ENCODE data around the gene LTBP2. TPM values are rescaled to one million over a fixed set of nuclear protein-coding genes. Genes with fewer than 3 reads are reported as not detected.
A peak's percentile ranks its signal among the peaks of the same experiment; 100 is the strongest.

Gene LTBP2
- polyA plus RNA-seq, 2 of the 4 experiments (the other 2 are of a cell fraction): 4.9 to 14.4 TPM

GRCh38 chr14:74599946-74600345, 12.1 kb downstream of the LTBP2 start:
- CTCF ChIA-PET: interaction anchor here (0.5 to 8.7 kb wide), 4 partner anchors 11 to 351 kb away, joined by 4 to 109 read pairs (median 6); partner anchors contain the start of gene LTBP2
- 83% methylated on average over 6 of the region's 8 CpGs for WGBS (ENCODE audit: missing lambda C conversion rate)

GRCh38 chr14:74599321-74599761, 12.7 kb downstream of the LTBP2 start:
- CTCF ChIA-PET: interaction anchor here (0.5 to 8.7 kb wide), 5 partner anchors 11 to 351 kb away, joined by 3 to 109 read pairs (median 5); partner anchors contain the start of gene LTBP2
- no peak for FAIRE-seq
- Histone ChIP-seq H3K27ac (peak overlapping the region in 1 of 2 experiments; percentile 39; a peak in 1 of 6 replicates), H3K9me3 (no peaks in the 10 kb centered on the region), H3K4me1 (no peaks in the 10 kb centered on the region), H3K4me3 (no peak overlapping the region), H3K4me2 (no peak overlapping the region)
- no peak for ATAC-seq
- WGBS (ENCODE audit: missing lambda C conversion rate): 83% methylated on average over 8 of the region's 9 CpGs
- POLR2A ChIA-PET: no interaction called here
- TF ChIP-seq PHF8 (IDR thresholded peaks at IDR 0.05; ENCODE audit: borderline replicate concordance, low read depth) (no peak), EHF (CRISPR knock-in tag; IDR thresholded peaks at IDR 0.05) (no peak), SMC3 (IDR thresholded peaks at IDR 0.05) (no peak), FOXS1 (CRISPR knock-in tag; IDR thresholded peaks at IDR 0.05) (no peak), HOXB5 (CRISPR knock-in tag; IDR thresholded peaks at IDR 0.05) (no peak), RFX5 (IDR thresholded peaks at IDR 0.05) (no peak), CBX8 (IDR thresholded peaks at IDR 0.05) (no peak), RNF2 (IDR thresholded peaks at IDR 0.05; ENCODE audit: borderline replicate concordance, low read depth) (no peak), MAFK (IDR thresholded peaks at IDR 0.05; ENCODE audit: partially characterized antibody) (no peak)
- no peak for DNase-seq (ENCODE audit: low read depth in 1 of 2, low spot score in 1 of 2)

More at GRCh38 chr14:74599946-74600345, 12.1 kb downstream of the LTBP2 start:
- FAIRE-seq (no peak), DNase-seq (ENCODE audit: low read depth in 1 of 2, low spot score in 1 of 2) (no peak), ATAC-seq (no peak)
- Histone ChIP-seq H3K9me3 (no peaks in the 10 kb centered on the region), H3K4me2 (no peak overlapping the region), H3K4me1 (no peaks in the 10 kb centered on the region), H3K27ac (peak overlapping the region in 1 of 2 experiments; percentile 39; a peak in 2 of 6 replicates), H3K4me3 (no peak overlapping the region)
- TF ChIP-seq FOSB (CRISPR knock-in tag; IDR thresholded peaks at IDR 0.05): no peak
- TF ChIP-seq BCL3 (IDR thresholded peaks at IDR 0.05): no peak
- TF ChIP-seq BHLHE40 (IDR thresholded peaks at IDR 0.05; ENCODE audit: low read depth, low read length): no peak
- TF ChIP-seq NR3C1 (IDR thresholded peaks at IDR 0.05): no peak
- POLR2A ChIA-PET: no interaction called here

GRCh38 chr14:74596741-74597450, 15.1 kb downstream of the LTBP2 start:
- FAIRE-seq (no peak), ATAC-seq (no peak), DNase-seq (ENCODE audit: low read depth in 1 of 2, low spot score in 1 of 2) (no peak)
- POLR2A ChIA-PET: no interaction called here
- CTCF ChIA-PET: interaction anchor here (0.8 to 8.7 kb wide), 2 partner anchors 14 to 54 kb away, joined by 3 to 109 read pairs; partner anchors contain the start of gene LTBP2
- TF ChIP-seq FOXS1 (CRISPR knock-in tag; IDR thresholded peaks at IDR 0.05) (no peak), HOXA7 (CRISPR knock-in tag; IDR thresholded peaks at IDR 0.05) (no peak)
- Histone ChIP-seq H3K4me2 (no peak overlapping the region), H3K4me1 (no peaks in the 10 kb centered on the region), H3K4me3 (no peak overlapping the region), H3K9me3 (no peaks in the 10 kb centered on the region), H3K27ac (peak overlapping the region in 1 of 2 experiments; percentile 18; a peak in 1 of 6 replicates)
- 79% methylated on average over 12 of the region's 12 CpGs for WGBS (ENCODE audit: missing lambda C conversion rate)

GRCh38 chr14:74595006-74595735, 16.9 kb downstream of the LTBP2 start:
- Histone ChIP-seq H3K4me1 (no peaks in the 10 kb centered on the region), H3K27ac (peak overlapping the region in 1 of 2 experiments; percentile 36; a peak in 2 of 6 replicates), H3K9me3 (no peaks in the 10 kb centered on the region), H3K4me3 (no peak overlapping the region), H3K4me2 (no peak overlapping the region)
- POLR2A ChIA-PET: no interaction called here
- WGBS (ENCODE audit: missing lambda C conversion rate): 89% methylated on average over 11 of the region's 15 CpGs
- TF ChIP-seq BHLHE40 (IDR thresholded peaks at IDR 0.05; ENCODE audit: low read depth, low read length): no peak
- TF ChIP-seq HOXB13 (CRISPR knock-in tag; IDR thresholded peaks at IDR 0.05; ENCODE audit: low read depth): no peak
- no peak for TF ChIP-seq NPAS2 (CRISPR knock-in tag; IDR thresholded peaks at IDR 0.05; ENCODE audit: borderline replicate concordance)
- no peak for TF ChIP-seq RARB (CRISPR knock-in tag; IDR thresholded peaks at IDR 0.05)
- no peak for TF ChIP-seq KDM1A (IDR thresholded peaks at IDR 0.05; ENCODE audit: low read depth)
- TF ChIP-seq JUNB (IDR thresholded peaks at IDR 0.05): no peak
- TF ChIP-seq EHMT2 (IDR thresholded peaks at IDR 0.05; ENCODE audit: low read depth): no peak
- no peak for TF ChIP-seq HEYL (CRISPR knock-in tag; IDR thresholded peaks at IDR 0.05)
- no peak for TF ChIP-seq FOSL2 (IDR thresholded peaks at IDR 0.05)
- TF ChIP-seq FOSL2 (CRISPR knock-in tag; IDR thresholded peaks at IDR 0.05): no peak
- no peak for TF ChIP-seq GATA3 (IDR thresholded peaks at IDR 0.05; ENCODE audit: borderline replicate concordance)
- ATAC-seq: no peak; a peak in 1 of 6 replicates
- DNase-seq (ENCODE audit: low read depth in 1 of 2, low spot score in 1 of 2): no peak
- CTCF ChIA-PET: interaction anchor here (0.9 to 2.8 kb wide), 6 partner anchors 9 to 46 kb away, joined by 3 to 12 read pairs (median 4); partner anchors contain the start of gene LTBP2
- no peak for FAIRE-seq
